Measurements from ENCODE around the gene ACVR1. TPM values are rescaled to one million over a fixed set of nuclear protein-coding genes. Genes with fewer than 3 reads are reported as not detected.

Gene ACVR1
- total RNA-seq, 1 experiment from 2014 or later = 71.3 TPM

GRCh38 chr2:157839162-157839801 is 36.8 kb downstream of the ACVR1 start:
- CTCF ChIA-PET = interaction anchor here (1.2 to 1.6 kb wide), 3 partner anchors 9 to 37 kb away, joined by 3 to 6 read pairs (median 4); partner anchors contain the start of gene ACVR1
- TF ChIP-seq, protein P1, sequence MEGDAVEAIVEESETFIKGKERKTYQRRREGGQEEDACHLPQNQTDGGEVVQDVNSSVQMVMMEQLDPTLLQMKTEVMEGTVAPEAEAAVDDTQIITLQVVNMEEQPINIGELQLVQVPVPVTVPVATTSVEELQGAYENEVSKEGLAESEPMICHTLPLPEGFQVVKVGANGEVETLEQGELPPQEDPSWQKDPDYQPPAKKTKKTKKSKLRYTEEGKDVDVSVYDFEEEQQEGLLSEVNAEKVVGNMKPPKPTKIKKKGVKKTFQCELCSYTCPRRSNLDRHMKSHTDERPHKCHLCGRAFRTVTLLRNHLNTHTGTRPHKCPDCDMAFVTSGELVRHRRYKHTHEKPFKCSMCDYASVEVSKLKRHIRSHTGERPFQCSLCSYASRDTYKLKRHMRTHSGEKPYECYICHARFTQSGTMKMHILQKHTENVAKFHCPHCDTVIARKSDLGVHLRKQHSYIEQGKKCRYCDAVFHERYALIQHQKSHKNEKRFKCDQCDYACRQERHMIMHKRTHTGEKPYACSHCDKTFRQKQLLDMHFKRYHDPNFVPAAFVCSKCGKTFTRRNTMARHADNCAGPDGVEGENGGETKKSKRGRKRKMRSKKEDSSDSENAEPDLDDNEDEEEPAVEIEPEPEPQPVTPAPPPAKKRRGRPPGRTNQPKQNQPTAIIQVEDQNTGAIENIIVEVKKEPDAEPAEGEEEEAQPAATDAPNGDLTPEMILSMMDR (IDR thresholded peaks at IDR 0.05; ENCODE audit: unreplicated experiment) = no peak
- Mint-ChIP-seq H3K27me3 (ENCODE audit: unreplicated experiment) (no peaks in the 10 kb centered on the region), H3K4me1 (ENCODE audit: low read depth, unreplicated experiment) (peaks cover 85% of the 10 kb centered on the region), H3K9me3 (ENCODE audit: low read depth, unreplicated experiment) (no peaks in the 10 kb centered on the region), H3K36me3 (ENCODE audit: insufficient read depth, unreplicated experiment) (peaks cover 55% of the 10 kb centered on the region), H3K27ac (ENCODE audit: unreplicated experiment) (peak overlapping the region; percentile 88), H3K4me3 (ENCODE audit: low read depth, unreplicated experiment) (peak overlapping the region; percentile 36)
- BruUV-seq (replicated peaks) = no TSS peak
- intact Hi-C loops (cut with micrococcal nuclease; ENCODE audit: unreplicated experiment) = loop anchor here (2.0 to 5.0 kb wide), 2 partner anchors 33 to 54 kb away; no protein-coding TSS in a partner anchor
- no peak for DNase-seq

GRCh38 chr2:157838442-157839161 is 37.5 kb downstream of the ACVR1 start:
- no TSS peak for BruUV-seq (replicated peaks)
- peaks cover 80% of the 10 kb centered on the region for H3K4me1 Mint-ChIP-seq (ENCODE audit: low read depth, unreplicated experiment)
- peak; percentile 73 for DNase-seq
- H3K27ac Mint-ChIP-seq (ENCODE audit: unreplicated experiment) = peak overlapping the region; percentile 88
- TF ChIP-seq, protein P1 (IDR thresholded peaks at IDR 0.05; ENCODE audit: unreplicated experiment) = no peak
- intact Hi-C loops (cut with micrococcal nuclease; ENCODE audit: unreplicated experiment) = loop anchor here (2.0 to 5.0 kb wide), 2 partner anchors 34 to 54 kb away; no protein-coding TSS in a partner anchor
- no peaks in the 10 kb centered on the region for H3K9me3 Mint-ChIP-seq (ENCODE audit: low read depth, unreplicated experiment)
- H3K27me3 Mint-ChIP-seq (ENCODE audit: unreplicated experiment) = no peaks in the 10 kb centered on the region
- CTCF ChIA-PET = interaction anchor here (1.2 to 1.6 kb wide), 3 partner anchors 10 to 38 kb away, joined by 3 to 6 read pairs (median 4); partner anchors contain the start of gene ACVR1
- peak overlapping the region; percentile 36 for H3K4me3 Mint-ChIP-seq (ENCODE audit: low read depth, unreplicated experiment)
- H3K36me3 Mint-ChIP-seq (ENCODE audit: insufficient read depth, unreplicated experiment) = peaks cover 55% of the 10 kb centered on the region

DNA sequence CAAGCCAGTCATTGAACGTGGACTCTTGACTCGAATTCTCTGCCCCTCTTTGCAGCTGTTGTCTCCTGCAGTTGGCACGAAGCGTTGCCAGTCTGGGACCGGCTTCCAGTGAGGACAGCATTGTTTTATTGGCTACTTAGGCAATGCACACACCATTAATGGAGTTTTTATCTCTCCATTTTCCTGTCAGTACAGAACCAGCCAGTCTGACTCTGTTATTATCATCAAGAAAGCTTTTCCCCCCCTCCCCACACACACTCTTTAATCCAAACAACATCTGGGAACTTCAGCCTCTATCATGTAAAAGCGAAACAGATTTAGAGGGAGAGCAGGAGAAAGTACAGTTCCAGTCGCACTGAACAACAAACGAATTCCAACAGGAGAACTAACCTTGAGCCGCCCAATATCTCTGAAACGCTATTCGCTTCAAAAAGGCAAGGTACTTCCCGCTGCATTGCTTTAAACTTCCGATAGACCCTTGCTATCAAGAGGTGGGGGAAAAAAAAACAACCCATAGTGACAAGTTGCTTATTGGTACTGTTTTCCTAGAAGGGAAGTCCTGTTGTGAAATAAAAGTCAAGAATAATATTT is 38.2 kb downstream of the ACVR1 start:
- Mint-ChIP-seq H3K4me1 (ENCODE audit: low read depth, unreplicated experiment) (peaks cover 80% of the 10 kb centered on the region), H3K4me3 (ENCODE audit: low read depth, unreplicated experiment) (peak overlapping the region; percentile 36), H3K36me3 (ENCODE audit: insufficient read depth, unreplicated experiment) (peaks cover 51% of the 10 kb centered on the region), H3K9me3 (ENCODE audit: low read depth, unreplicated experiment) (no peaks in the 10 kb centered on the region), H3K27me3 (ENCODE audit: unreplicated experiment) (no peaks in the 10 kb centered on the region), H3K27ac (ENCODE audit: unreplicated experiment) (peak overlapping the region; percentile 88)
- CTCF ChIA-PET = interaction anchor here (1.2 to 1.6 kb wide), 3 partner anchors 10 to 38 kb away, joined by 3 to 6 read pairs (median 4); partner anchors contain the start of gene ACVR1
- TSS peak; percentile 36 for BruUV-seq (replicated peaks)
- intact Hi-C loops (cut with micrococcal nuclease; ENCODE audit: unreplicated experiment) = loop anchor here (2.0 to 5.0 kb wide), 2 partner anchors 34 to 53 kb away; no protein-coding TSS in a partner anchor
- TF ChIP-seq, protein P1 (IDR thresholded peaks at IDR 0.05; ENCODE audit: unreplicated experiment) = no peak
- DNase-seq = no peak

DNA sequence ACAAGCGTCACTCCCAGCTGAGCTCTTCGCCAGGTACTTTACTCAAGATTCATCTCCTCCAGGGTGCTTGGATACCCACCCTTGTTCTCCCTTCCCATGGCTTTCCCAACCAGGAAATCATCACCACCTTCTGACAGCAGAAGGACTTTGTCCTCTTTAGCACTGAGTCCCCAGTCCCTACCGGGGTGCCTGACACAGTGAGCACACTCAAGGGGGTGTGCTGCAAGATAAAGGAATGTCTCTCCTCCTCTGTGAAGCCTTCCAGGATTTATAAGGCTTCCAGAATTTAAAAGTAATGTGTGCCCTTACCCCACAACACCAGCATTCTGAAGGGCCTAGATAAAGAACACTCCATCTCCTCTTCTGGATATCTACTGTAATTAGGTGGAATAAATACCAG is 39.6 kb downstream of the ACVR1 start:
- Mint-ChIP-seq H3K36me3 (ENCODE audit: insufficient read depth, unreplicated experiment) (peaks cover 41% of the 10 kb centered on the region), H3K4me3 (ENCODE audit: low read depth, unreplicated experiment) (no peak overlapping the region), H3K9me3 (ENCODE audit: low read depth, unreplicated experiment) (no peaks in the 10 kb centered on the region), H3K27me3 (ENCODE audit: unreplicated experiment) (no peaks in the 10 kb centered on the region), H3K4me1 (ENCODE audit: low read depth, unreplicated experiment) (peaks cover 83% of the 10 kb centered on the region), H3K27ac (ENCODE audit: unreplicated experiment) (peak overlapping the region; percentile 88)
- CTCF ChIA-PET = interaction anchor here (0.6 to 1.6 kb wide), 3 partner anchors 19 to 53 kb away, joined by 3 to 7 read pairs (median 5); no protein-coding TSS in a partner anchor
- intact Hi-C loops (cut with micrococcal nuclease; ENCODE audit: unreplicated experiment) = loop anchor here (5.0 kb wide), 1 partner anchor 36 kb away; no protein-coding TSS in a partner anchor
- TF ChIP-seq, protein P1 (IDR thresholded peaks at IDR 0.05; ENCODE audit: unreplicated experiment) = no peak
- no TSS peak for BruUV-seq (replicated peaks)
- no peak for DNase-seq

Measured in Calu3 (cell line).